KBM-7 (cell line): ENCODE data around the gene PDE4DIP.
"Not testable (repeated sequence)": the region's sequence is repeated elsewhere in the genome, so short reads cannot be mapped to it uniquely, and the experiment has no call there.

Source experiments
- DNase-seq: peaks from one replicate; pipeline ENCODE4 v3.0.0-alpha.2; 2015
- in situ Hi-C: fragments of 300-500 bp; cut with MboI; formaldehyde crosslinking; loops from 2 replicates; pipeline ENCODE4 v1.14.3; 2020; ENCODE audit warnings: low sequenced_read_pairs, low pct_unique_long_range_greater_than_20kb, mixed read lengths

PDE4DIP gene

GRCh38 chr1:149008769-149009168, 164.5 kb downstream of the PDE4DIP start:
- in situ Hi-C loops, DNase-seq: not testable (repeated sequence)

GRCh38 chr1:149009761-149010160, 165.5 kb downstream of the PDE4DIP start:
- in situ Hi-C loops: not testable (repeated sequence)

GRCh38 chr1:149012599-149012998, 168.4 kb downstream of the PDE4DIP start:
- in situ Hi-C loops, DNase-seq: not testable (repeated sequence)

More at GRCh38 chr1:149009761-149010160, 165.5 kb downstream of the PDE4DIP start:
- not testable (repeated sequence) for DNase-seq

GRCh38 chr1:149013513-149013912, 169.3 kb downstream of the PDE4DIP start:
- DNase-seq, in situ Hi-C loops: not testable (repeated sequence)

- DNase-seq, in situ Hi-C loops: not testable (repeated sequence)
Observed at GRCh38 chr1:149015522-149015921, 171.3 kb downstream of the PDE4DIP start.

GRCh38 chr1:149016626-149017025, 172.4 kb downstream of the PDE4DIP start:
- in situ Hi-C loops: not testable (repeated sequence)

GRCh38 chr1:149018577-149018976, 174.3 kb downstream of the PDE4DIP start:
- in situ Hi-C loops, DNase-seq: not testable (repeated sequence)

More at GRCh38 chr1:149016626-149017025, 172.4 kb downstream of the PDE4DIP start:
- DNase-seq: not testable (repeated sequence)

GRCh38 chr1:149024327-149024726, 180.1 kb downstream of the PDE4DIP start:
- DNase-seq, in situ Hi-C loops: not testable (repeated sequence)

- not testable (repeated sequence) for DNase-seq
Observed at GRCh38 chr1:149033916-149034315, 189.7 kb downstream of the PDE4DIP start.

GRCh38 chr1:149043056-149043455, 198.8 kb downstream of the PDE4DIP start:
- DNase-seq, in situ Hi-C loops: not testable (repeated sequence)

More at GRCh38 chr1:149033916-149034315, 189.7 kb downstream of the PDE4DIP start:
- in situ Hi-C loops: not testable (repeated sequence)

- DNase-seq, in situ Hi-C loops: not testable (repeated sequence)
Observed at GRCh38 chr1:149064611-149065010, 220.4 kb downstream of the PDE4DIP start.

GRCh38 chr1:149075505-149076127, 231.4 kb downstream of the PDE4DIP start:
- DNase-seq, in situ Hi-C loops: not testable (repeated sequence)
